Measurements from ENCODE around the gene PRKN.
A peak's percentile ranks its signal among the peaks of the same experiment; 100 is the strongest.

PRKN gene

DNA sequence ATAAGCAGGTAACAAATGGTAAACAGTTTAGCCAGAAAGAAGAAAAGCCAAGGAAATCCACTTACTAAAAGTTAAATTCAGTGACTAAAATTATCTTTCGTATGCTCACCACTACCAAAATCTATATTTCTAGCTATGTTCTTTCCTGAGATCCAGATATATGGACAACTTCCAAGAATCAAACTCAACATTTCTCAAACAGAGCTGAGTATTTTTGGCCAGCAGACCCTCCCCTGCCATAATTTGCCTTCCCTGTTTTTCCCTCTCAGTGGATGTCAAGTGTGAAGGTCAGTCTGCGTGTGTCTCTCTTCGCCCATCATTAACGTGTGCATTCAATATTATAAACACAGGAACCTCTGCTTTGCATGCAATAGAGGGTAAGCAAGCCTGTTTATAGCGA lies 42.0 kb downstream of the PRKN start:
- TF ChIP-seq ARNTL (CRISPR knock-in tag; IDR thresholded peaks at IDR 0.05; ENCODE audit: borderline replicate concordance, low read depth), result no peak
- no peak for TF ChIP-seq ESRRG (CRISPR knock-in tag; IDR thresholded peaks at IDR 0.05)
- TF ChIP-seq CSDC2 (CRISPR knock-in tag; IDR thresholded peaks at IDR 0.05), result no peak
- TF ChIP-seq, protein P1, sequence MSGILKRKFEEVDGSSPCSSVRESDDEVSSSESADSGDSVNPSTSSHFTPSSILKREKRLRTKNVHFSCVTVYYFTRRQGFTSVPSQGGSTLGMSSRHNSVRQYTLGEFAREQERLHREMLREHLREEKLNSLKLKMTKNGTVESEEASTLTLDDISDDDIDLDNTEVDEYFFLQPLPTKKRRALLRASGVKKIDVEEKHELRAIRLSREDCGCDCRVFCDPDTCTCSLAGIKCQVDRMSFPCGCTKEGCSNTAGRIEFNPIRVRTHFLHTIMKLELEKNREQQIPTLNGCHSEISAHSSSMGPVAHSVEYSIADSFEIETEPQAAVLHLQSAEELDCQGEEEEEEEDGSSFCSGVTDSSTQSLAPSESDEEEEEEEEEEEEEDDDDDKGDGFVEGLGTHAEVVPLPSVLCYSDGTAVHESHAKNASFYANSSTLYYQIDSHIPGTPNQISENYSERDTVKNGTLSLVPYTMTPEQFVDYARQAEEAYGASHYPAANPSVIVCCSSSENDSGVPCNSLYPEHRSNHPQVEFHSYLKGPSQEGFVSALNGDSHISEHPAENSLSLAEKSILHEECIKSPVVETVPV (CRISPR knock-in tag; IDR thresholded peaks at IDR 0.05), result no peak
- TF ChIP-seq, protein P2, sequence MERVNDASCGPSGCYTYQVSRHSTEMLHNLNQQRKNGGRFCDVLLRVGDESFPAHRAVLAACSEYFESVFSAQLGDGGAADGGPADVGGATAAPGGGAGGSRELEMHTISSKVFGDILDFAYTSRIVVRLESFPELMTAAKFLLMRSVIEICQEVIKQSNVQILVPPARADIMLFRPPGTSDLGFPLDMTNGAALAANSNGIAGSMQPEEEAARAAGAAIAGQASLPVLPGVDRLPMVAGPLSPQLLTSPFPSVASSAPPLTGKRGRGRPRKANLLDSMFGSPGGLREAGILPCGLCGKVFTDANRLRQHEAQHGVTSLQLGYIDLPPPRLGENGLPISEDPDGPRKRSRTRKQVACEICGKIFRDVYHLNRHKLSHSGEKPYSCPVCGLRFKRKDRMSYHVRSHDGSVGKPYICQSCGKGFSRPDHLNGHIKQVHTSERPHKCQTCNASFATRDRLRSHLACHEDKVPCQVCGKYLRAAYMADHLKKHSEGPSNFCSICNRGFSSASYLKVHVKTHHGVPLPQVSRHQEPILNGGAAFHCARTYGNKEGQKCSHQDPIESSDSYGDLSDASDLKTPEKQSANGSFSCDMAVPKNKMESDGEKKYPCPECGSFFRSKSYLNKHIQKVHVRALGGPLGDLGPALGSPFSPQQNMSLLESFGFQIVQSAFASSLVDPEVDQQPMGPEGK (CRISPR knock-in tag; IDR thresholded peaks at IDR 0.05; ENCODE audit: borderline replicate concordance), result no peak
- TF ChIP-seq GLIS3 (CRISPR knock-in tag; IDR thresholded peaks at IDR 0.05), result no peak
- TF ChIP-seq SNAI2 (CRISPR knock-in tag; IDR thresholded peaks at IDR 0.05), result no peak
- TF ChIP-seq, protein P3, sequence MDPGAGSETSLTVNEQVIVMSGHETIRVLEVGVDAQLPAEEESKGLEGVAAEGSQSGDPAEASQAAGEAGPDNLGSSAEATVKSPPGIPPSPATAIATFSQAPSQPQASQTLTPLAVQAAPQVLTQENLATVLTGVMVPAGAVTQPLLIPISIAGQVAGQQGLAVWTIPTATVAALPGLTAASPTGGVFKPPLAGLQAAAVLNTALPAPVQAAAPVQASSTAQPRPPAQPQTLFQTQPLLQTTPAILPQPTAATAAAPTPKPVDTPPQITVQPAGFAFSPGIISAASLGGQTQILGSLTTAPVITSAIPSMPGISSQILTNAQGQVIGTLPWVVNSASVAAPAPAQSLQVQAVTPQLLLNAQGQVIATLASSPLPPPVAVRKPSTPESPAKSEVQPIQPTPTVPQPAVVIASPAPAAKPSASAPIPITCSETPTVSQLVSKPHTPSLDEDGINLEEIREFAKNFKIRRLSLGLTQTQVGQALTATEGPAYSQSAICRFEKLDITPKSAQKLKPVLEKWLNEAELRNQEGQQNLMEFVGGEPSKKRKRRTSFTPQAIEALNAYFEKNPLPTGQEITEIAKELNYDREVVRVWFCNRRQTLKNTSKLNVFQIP (CRISPR knock-in tag; IDR thresholded peaks at IDR 0.05; ENCODE audit: borderline replicate concordance, low read depth), result no peak
- ATAC-seq, result no peak

DNA sequence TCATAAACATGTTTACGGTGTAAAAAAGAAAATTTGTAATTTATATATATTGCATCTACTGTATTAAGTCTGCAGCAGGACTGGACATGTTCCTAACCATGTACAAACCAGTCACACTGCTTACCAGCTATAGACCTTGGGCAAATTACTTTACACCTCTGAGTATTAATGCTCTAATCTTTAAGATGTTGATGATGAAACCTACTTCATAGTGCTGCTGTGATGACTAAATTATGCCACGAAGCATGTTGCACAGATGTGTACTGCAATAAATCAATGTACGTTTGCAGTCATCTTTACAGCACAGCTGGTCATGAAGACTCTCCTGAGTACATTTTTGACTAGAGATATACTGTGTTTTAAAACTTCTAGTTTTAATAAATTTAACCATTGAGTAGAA lies 42.6 kb downstream of the PRKN start:
- ATAC-seq, result no peak
- no peak for TF ChIP-seq ZNF565 (CRISPR knock-in tag; conservative IDR thresholded peaks at IDR 0.05; ENCODE audit: low read depth)
- no peak for TF ChIP-seq CSDC2 (CRISPR knock-in tag; IDR thresholded peaks at IDR 0.05)
- TF ChIP-seq ZC3H10 (CRISPR knock-in tag; IDR thresholded peaks at IDR 0.05), result no peak
- TF ChIP-seq SNAI2 (CRISPR knock-in tag; IDR thresholded peaks at IDR 0.05), result no peak
- no peak for TF ChIP-seq TCF4 (CRISPR knock-in tag; IDR thresholded peaks at IDR 0.05; ENCODE audit: borderline replicate concordance)

DNA sequence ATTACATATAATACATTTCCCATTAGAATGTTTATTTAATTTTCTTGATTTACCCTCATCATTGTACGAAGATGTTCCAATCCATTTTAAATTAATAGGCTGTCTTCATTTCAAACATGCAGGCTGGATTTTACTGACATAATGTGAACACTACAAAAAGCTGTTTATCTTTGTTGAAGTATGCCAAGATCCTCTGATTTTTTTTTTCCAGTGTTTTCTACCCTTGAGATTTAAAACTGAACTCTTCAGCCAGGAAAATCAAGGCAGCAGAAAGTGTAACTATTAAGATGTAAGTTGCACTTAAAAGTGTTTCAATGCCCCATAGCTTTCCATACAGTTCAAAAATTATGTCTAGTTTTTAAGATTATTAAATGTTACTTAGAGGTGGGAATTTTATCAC lies 43.5 kb downstream of the PRKN start:
- ATAC-seq, result no peak
- TF ChIP-seq, protein P4, sequence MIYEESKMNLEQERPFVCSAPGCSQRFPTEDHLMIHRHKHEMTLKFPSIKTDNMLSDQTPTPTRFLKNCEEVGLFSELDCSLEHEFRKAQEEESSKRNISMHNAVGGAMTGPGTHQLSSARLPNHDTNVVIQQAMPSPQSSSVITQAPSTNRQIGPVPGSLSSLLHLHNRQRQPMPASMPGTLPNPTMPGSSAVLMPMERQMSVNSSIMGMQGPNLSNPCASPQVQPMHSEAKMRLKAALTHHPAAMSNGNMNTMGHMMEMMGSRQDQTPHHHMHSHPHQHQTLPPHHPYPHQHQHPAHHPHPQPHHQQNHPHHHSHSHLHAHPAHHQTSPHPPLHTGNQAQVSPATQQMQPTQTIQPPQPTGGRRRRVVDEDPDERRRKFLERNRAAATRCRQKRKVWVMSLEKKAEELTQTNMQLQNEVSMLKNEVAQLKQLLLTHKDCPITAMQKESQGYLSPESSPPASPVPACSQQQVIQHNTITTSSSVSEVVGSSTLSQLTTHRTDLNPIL (CRISPR knock-in tag; IDR thresholded peaks at IDR 0.05; ENCODE audit: low read depth), result no peak
- TF ChIP-seq ISL1 (CRISPR knock-in tag; IDR thresholded peaks at IDR 0.05) (peak; percentile 85), ESRRG (CRISPR knock-in tag; IDR thresholded peaks at IDR 0.05) (no peak), ZNF565 (CRISPR knock-in tag; conservative IDR thresholded peaks at IDR 0.05; ENCODE audit: low read depth) (no peak), PPARA (CRISPR knock-in tag; IDR thresholded peaks at IDR 0.05; ENCODE audit: borderline replicate concordance) (no peak), ZFP3 (CRISPR knock-in tag; IDR thresholded peaks at IDR 0.05) (no peak)
- TF ChIP-seq, protein P1 (CRISPR knock-in tag; IDR thresholded peaks at IDR 0.05), result no peak

DNA sequence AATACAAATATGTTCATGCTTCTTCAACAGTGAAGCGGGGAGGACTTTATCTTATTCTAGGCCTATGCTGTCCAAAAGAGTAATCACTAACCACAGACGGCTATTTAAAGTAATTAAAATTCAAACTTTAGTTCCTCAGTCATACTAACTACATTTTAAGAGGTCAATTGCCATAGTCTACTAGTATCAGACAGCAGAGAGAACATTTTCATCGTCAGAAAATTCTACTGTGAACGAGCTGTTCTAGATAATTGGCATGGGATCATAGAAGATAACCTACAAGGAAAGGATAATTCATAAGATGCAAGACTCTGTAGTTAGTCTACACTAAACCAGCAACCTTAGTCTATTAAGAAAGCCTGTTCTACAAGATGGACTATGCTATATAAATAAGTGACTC lies 44.4 kb downstream of the PRKN start:
- TF ChIP-seq TCF4 (CRISPR knock-in tag; IDR thresholded peaks at IDR 0.05; ENCODE audit: borderline replicate concordance), result no peak
- no peak for ATAC-seq

DNA sequence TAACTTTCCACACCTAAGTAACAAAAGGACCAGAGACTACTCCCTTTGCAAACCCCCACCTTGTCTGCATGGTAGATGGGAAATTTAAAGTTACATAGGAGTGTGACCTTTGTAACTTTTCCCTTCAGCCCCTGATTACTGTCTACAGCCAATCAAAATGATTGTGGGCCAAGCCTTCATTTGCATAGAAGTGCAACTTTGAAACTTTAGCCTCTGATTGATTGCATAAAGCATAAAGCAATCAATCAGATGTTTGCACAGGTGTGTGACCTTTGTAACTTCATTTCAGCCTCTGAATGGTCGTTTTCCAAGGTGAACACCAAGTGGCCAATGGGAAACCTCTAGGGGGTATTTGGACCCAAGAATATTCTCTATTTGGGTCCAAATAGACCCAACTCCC lies 46.1 kb downstream of the PRKN start:
- ATAC-seq, result no peak
- TF ChIP-seq, protein P1 (CRISPR knock-in tag; IDR thresholded peaks at IDR 0.05), result no peak
- no peak for TF ChIP-seq TOX (CRISPR knock-in tag; IDR thresholded peaks at IDR 0.05; ENCODE audit: borderline replicate concordance)
- TF ChIP-seq ESRRG (CRISPR knock-in tag; IDR thresholded peaks at IDR 0.05), result no peak
- no peak for TF ChIP-seq BACH2 (CRISPR knock-in tag; IDR thresholded peaks at IDR 0.05; ENCODE audit: borderline replicate concordance)
- no peak for TF ChIP-seq RARB (CRISPR knock-in tag; IDR thresholded peaks at IDR 0.05)
- no peak for TF ChIP-seq ZNF565 (CRISPR knock-in tag; conservative IDR thresholded peaks at IDR 0.05; ENCODE audit: low read depth)
- TF ChIP-seq ZNF8 (CRISPR knock-in tag; IDR thresholded peaks at IDR 0.05), result no peak
- TF ChIP-seq GLIS3 (CRISPR knock-in tag; IDR thresholded peaks at IDR 0.05), result no peak
- TF ChIP-seq ZFP3 (CRISPR knock-in tag; IDR thresholded peaks at IDR 0.05), result no peak
- TF ChIP-seq, protein P3 (CRISPR knock-in tag; IDR thresholded peaks at IDR 0.05; ENCODE audit: borderline replicate concordance, low read depth), result no peak
- TF ChIP-seq PPARA (CRISPR knock-in tag; IDR thresholded peaks at IDR 0.05; ENCODE audit: borderline replicate concordance), result no peak

All from SK-N-SH treated with all-trans-retinoic acid at 6 μM for 48 hours (cell line).